Measurements from ENCODE around the gene CELF2. TPM values are rescaled to one million over a fixed set of nuclear protein-coding genes. Genes with fewer than 3 reads are reported as not detected.

Gene CELF2
- total RNA-seq, 1 donor from 2014 or later: 110 TPM

DNA sequence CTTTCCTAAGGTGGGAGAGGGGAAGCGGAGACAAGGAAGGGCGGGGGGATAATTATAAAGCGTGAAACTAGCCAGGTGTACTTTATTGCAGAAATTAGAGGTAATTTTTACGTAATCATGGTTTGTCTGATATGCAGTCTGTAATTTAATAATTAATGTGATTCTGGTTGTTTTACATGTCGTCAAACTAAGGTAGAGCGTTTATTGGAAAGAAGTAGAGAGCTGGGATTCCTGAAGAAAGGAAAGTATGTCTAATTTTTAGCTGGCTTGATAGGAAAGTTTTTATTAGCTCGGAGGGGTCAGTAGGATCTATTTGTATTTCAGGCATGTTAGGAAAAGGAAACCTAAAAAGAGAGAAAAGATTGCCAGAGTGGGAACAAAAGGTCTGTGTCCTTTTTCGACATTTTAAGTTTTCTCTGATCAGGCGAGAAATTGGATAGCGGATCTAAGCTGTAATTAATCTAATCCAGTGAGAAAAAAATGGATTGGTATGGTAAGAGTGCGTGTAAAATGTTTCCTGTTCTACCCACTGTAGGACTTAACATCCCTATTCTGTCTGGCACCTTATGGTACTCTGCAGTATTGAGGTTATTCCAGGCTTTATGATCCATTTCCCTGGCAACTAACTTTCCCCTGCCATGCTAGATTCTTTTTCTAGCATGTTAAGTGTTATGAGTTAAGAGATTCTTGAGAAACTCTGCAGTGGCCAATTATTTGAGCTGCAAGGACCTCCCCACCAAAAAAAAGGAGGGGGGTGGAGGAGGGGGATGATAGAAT is 1.4 kb downstream of the CELF2 start:
- Mint-ChIP-seq H3K9me3 (no peaks in the 10 kb centered on the region), H3K27ac (peak overlapping the region; percentile 6)

GRCh38 chr10:11019724-11020547 is 2.3 kb downstream of the CELF2 start:
- intact Hi-C loops (cut with micrococcal nuclease): loop anchor here (2.0 to 10.0 kb wide), 4 partner anchors 13 to 455 kb away; no protein-coding TSS in a partner anchor
- peaks cover 72% of the 10 kb centered on the region for H3K27me3 Mint-ChIP-seq (ENCODE audit: insufficient read depth)

More for the DNA sequence above, 1.4 kb downstream of the CELF2 start:
- peaks cover 80% of the 10 kb centered on the region for H3K27me3 Mint-ChIP-seq (ENCODE audit: insufficient read depth)
- peaks cover 16% of the 10 kb centered on the region for H3K4me1 Mint-ChIP-seq (ENCODE audit: low read depth)
- intact Hi-C loops (cut with micrococcal nuclease): loop anchor here (2.0 to 10.0 kb wide), 4 partner anchors 14 to 456 kb away; no protein-coding TSS in a partner anchor
- H3K4me3 Mint-ChIP-seq: peak overlapping the region; percentile 70
- no peak for DNase-seq (ENCODE audit: low spot score)
- no peaks in the 10 kb centered on the region for H3K36me3 Mint-ChIP-seq (ENCODE audit: low read depth)

DNA sequence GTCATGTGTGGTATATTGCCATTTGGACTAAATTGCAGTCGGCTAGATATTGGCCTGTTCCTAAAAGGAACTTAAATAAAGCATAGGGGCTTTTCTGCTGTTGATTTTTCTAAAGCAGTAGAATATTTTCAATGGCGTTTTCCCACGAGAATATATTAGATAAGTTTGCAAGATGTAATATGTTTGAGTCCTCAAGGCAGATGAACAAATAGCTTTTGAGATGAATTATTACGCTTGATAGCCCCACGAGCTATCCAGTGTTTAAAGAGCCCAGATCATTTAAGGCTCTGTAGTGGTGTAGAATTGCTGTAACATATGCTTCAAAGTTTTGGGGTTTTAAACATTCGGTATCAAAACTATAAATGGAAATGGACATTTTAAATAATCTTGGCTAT is 2.9 kb downstream of the CELF2 start:
- no peaks in the 10 kb centered on the region for H3K9me3 Mint-ChIP-seq
- H3K4me1 Mint-ChIP-seq (ENCODE audit: low read depth): peaks cover 16% of the 10 kb centered on the region
- H3K27me3 Mint-ChIP-seq (ENCODE audit: insufficient read depth): peaks cover 68% of the 10 kb centered on the region
- H3K36me3 Mint-ChIP-seq (ENCODE audit: low read depth): no peaks in the 10 kb centered on the region
- no peak overlapping the region for H3K27ac Mint-ChIP-seq
- intact Hi-C loops (cut with micrococcal nuclease): no loop called here
- H3K4me3 Mint-ChIP-seq: no peak overlapping the region
- no peak for DNase-seq (ENCODE audit: low spot score)

More at GRCh38 chr10:11019724-11020547, 2.3 kb downstream of the CELF2 start:
- Mint-ChIP-seq H3K36me3 (ENCODE audit: low read depth) (no peaks in the 10 kb centered on the region), H3K4me1 (ENCODE audit: low read depth) (peaks cover 16% of the 10 kb centered on the region), H3K27ac (no peak overlapping the region), H3K9me3 (no peaks in the 10 kb centered on the region), H3K4me3 (peak overlapping the region; percentile 70)
- no peak for DNase-seq (ENCODE audit: low spot score)

GRCh38 chr10:11022213-11022612 is 4.5 kb downstream of the CELF2 start:
- no peaks in the 10 kb centered on the region for H3K9me3 Mint-ChIP-seq
- H3K27ac Mint-ChIP-seq: no peak overlapping the region
- no peak for DNase-seq (ENCODE audit: low spot score)
- peaks cover 59% of the 10 kb centered on the region for H3K27me3 Mint-ChIP-seq (ENCODE audit: insufficient read depth)
- no peaks in the 10 kb centered on the region for H3K36me3 Mint-ChIP-seq (ENCODE audit: low read depth)
- peaks cover 13% of the 10 kb centered on the region for H3K4me1 Mint-ChIP-seq (ENCODE audit: low read depth)
- intact Hi-C loops (cut with micrococcal nuclease): no loop called here
- H3K4me3 Mint-ChIP-seq: no peak overlapping the region

DNA sequence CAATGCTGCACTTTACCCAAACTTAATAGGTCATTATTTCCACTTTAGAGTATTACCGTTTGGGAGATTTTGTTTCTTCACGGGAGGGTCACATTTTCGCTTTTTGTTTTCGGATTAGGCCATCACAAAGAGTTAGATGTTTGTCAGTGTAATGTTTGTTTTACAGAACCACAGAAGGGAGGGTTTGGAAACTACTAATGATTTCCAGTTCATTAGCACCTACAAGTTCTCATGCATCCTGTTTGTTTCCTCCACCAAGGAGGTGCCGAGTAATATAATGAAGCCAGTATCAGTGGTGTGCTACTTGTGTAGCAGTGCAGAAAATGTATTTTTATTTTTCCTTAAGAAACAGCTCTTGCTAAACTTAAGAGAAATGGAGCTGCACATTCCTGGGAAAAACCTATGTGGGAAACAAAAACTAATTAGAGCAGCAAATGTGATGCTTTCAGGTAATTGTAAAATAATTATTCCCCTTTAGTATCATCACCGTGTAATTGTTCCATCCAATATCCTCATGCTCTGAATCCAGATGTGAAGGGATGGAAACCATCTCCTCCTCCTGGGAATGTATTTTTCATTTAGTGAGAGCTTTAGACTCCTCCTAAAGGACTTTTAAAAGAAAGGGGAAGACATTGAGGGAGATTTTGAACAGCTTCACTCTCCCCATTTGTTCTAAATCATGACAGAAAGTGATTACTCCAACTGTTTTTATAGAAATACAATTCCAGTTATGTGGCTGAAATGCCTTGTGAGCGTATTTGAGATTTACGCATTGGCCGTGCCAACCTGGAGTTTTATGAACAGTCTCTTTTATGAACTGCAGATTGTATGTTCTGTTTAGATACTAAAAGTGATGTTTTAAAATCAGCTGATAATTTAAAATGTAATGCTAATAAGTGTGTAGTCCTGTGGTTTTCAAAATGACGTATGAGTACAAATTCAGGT is 5.6 kb downstream of the CELF2 start:
- Mint-ChIP-seq H3K27ac (no peak overlapping the region), H3K9me3 (no peaks in the 10 kb centered on the region), H3K27me3 (ENCODE audit: insufficient read depth) (peaks cover 58% of the 10 kb centered on the region), H3K4me1 (ENCODE audit: low read depth) (peaks cover 11% of the 10 kb centered on the region), H3K36me3 (ENCODE audit: low read depth) (no peaks in the 10 kb centered on the region), H3K4me3 (no peak overlapping the region)
- intact Hi-C loops (cut with micrococcal nuclease): no loop called here
- DNase-seq (ENCODE audit: low spot score): no peak

GRCh38 chr10:11024596-11024995 is 6.9 kb downstream of the CELF2 start:
- DNase-seq (ENCODE audit: low spot score): no peak
- Mint-ChIP-seq H3K27me3 (ENCODE audit: insufficient read depth) (peaks cover 49% of the 10 kb centered on the region), H3K4me1 (ENCODE audit: low read depth) (peaks cover 2% of the 10 kb centered on the region), H3K9me3 (no peaks in the 10 kb centered on the region), H3K36me3 (ENCODE audit: low read depth) (no peaks in the 10 kb centered on the region), H3K4me3 (no peak overlapping the region), H3K27ac (no peak overlapping the region)
- intact Hi-C loops (cut with micrococcal nuclease): no loop called here

DNA sequence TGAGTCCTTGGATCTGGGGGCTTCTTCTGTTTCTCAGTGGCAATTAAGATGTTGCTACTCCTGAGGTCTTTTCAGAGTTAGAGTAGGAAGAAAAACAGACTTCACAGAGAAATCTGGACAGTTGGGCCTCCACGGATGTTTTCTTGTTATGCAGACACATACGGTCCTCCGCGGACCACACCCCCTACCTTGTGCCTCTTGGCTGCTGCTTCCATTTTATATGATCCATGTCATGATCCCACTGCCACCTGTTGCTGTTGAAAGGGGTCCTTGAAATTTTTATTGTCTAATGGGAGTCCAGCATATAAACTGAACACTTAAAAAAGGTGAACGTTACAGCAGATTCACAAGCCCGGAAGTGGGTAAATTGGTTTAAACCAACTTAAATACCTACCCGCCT is 8.3 kb downstream of the CELF2 start:
- Mint-ChIP-seq H3K27ac (no peak overlapping the region), H3K9me3 (no peaks in the 10 kb centered on the region), H3K36me3 (ENCODE audit: low read depth) (no peaks in the 10 kb centered on the region), H3K4me3 (no peak overlapping the region), H3K4me1 (ENCODE audit: low read depth) (no peaks in the 10 kb centered on the region), H3K27me3 (ENCODE audit: insufficient read depth) (peaks cover 41% of the 10 kb centered on the region)
- intact Hi-C loops (cut with micrococcal nuclease): no loop called here
- no peak for DNase-seq (ENCODE audit: low spot score)

GRCh38 chr10:11026773-11027172 is 9.1 kb downstream of the CELF2 start:
- Mint-ChIP-seq H3K27me3 (ENCODE audit: insufficient read depth) (peaks cover 35% of the 10 kb centered on the region), H3K4me3 (no peak overlapping the region), H3K9me3 (no peaks in the 10 kb centered on the region), H3K36me3 (ENCODE audit: low read depth) (no peaks in the 10 kb centered on the region), H3K4me1 (ENCODE audit: low read depth) (no peaks in the 10 kb centered on the region), H3K27ac (no peak overlapping the region)
- intact Hi-C loops (cut with micrococcal nuclease): no loop called here
- DNase-seq (ENCODE audit: low spot score): no peak

- Mint-ChIP-seq H3K27me3 (ENCODE audit: insufficient read depth) (peaks cover 26% of the 10 kb centered on the region), H3K9me3 (no peaks in the 10 kb centered on the region), H3K36me3 (ENCODE audit: low read depth) (no peaks in the 10 kb centered on the region), H3K4me1 (ENCODE audit: low read depth) (no peaks in the 10 kb centered on the region), H3K27ac (no peak overlapping the region), H3K4me3 (no peak overlapping the region)
- intact Hi-C loops (cut with micrococcal nuclease): no loop called here
- DNase-seq (ENCODE audit: low spot score): no peak
These were observed 17.1 kb downstream of the CELF2 start for GRCh38 chr10:11034762-11035161.

GRCh38 chr10:11035301-11035991 is 17.8 kb downstream of the CELF2 start:
- Mint-ChIP-seq H3K4me1 (ENCODE audit: low read depth) (no peaks in the 10 kb centered on the region), H3K9me3 (no peaks in the 10 kb centered on the region), H3K36me3 (ENCODE audit: low read depth) (no peaks in the 10 kb centered on the region), H3K4me3 (no peak overlapping the region), H3K27ac (no peak overlapping the region), H3K27me3 (ENCODE audit: insufficient read depth) (peaks cover 21% of the 10 kb centered on the region)
- no peak for DNase-seq (ENCODE audit: low spot score)
- intact Hi-C loops (cut with micrococcal nuclease): no loop called here

DNA sequence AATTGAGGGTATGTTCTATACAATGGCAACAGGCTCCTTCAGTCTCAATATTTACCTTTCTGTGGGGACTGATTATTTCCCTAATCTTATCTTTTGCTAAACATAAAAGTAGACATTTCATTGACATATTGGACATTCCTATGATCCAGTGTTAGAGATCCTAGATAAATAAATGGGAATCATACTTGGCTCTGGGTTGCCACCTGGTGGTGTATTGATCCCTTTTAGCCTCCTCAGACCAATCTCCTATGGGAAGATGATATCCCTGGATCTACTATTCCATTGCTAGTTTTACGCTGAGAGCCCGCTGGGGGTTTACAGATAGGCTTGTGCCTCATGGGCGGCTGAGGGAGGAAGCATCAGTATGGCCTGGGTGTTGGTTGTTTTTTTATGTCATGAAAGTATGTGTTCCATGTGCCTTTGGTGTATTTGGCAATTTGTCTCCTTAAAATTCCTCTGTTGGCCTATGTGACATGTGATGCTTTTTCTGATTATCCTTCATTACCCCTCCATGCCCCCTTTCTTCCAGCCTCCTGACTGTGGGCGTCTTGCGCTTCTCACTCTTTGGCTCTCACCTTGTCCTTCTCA is 18.8 kb downstream of the CELF2 start:
- Mint-ChIP-seq H3K4me3 (no peak overlapping the region), H3K27ac (no peak overlapping the region), H3K9me3 (no peaks in the 10 kb centered on the region), H3K4me1 (ENCODE audit: low read depth) (no peaks in the 10 kb centered on the region), H3K36me3 (ENCODE audit: low read depth) (no peaks in the 10 kb centered on the region), H3K27me3 (ENCODE audit: insufficient read depth) (peaks cover 21% of the 10 kb centered on the region)
- intact Hi-C loops (cut with micrococcal nuclease): no loop called here
- DNase-seq (ENCODE audit: low spot score): no peak

GRCh38 chr10:11037991-11038390 is 20.3 kb downstream of the CELF2 start:
- intact Hi-C loops (cut with micrococcal nuclease): no loop called here
- H3K27me3 Mint-ChIP-seq (ENCODE audit: insufficient read depth): peaks cover 21% of the 10 kb centered on the region
- H3K9me3 Mint-ChIP-seq: no peaks in the 10 kb centered on the region
- no peak for DNase-seq (ENCODE audit: low spot score)
- H3K4me1 Mint-ChIP-seq (ENCODE audit: low read depth): no peaks in the 10 kb centered on the region
- no peak overlapping the region for H3K4me3 Mint-ChIP-seq
- H3K27ac Mint-ChIP-seq: no peak overlapping the region
- H3K36me3 Mint-ChIP-seq (ENCODE audit: low read depth): no peaks in the 10 kb centered on the region

Measured in activated T-helper 1 cell treated with anti-CD3 and anti-CD28 coated beads, Interleukin-12 subunit alpha, Interleukin-12 subunit beta, Interleukin-2, Interleukin-4 antibody, amounts not matched to agents 30 ng/mL and 10 ng/mL and 1 ng/mL, durations not matched to agents 14 hours and 24 hours and 36 hours (primary cell).